ENCODE measurements around the gene QPRT.
"Not testable (repeated sequence)": the region's sequence is repeated elsewhere in the genome, so short reads cannot be mapped to it uniquely, and the experiment has no call there.

QPRT gene

DNA sequence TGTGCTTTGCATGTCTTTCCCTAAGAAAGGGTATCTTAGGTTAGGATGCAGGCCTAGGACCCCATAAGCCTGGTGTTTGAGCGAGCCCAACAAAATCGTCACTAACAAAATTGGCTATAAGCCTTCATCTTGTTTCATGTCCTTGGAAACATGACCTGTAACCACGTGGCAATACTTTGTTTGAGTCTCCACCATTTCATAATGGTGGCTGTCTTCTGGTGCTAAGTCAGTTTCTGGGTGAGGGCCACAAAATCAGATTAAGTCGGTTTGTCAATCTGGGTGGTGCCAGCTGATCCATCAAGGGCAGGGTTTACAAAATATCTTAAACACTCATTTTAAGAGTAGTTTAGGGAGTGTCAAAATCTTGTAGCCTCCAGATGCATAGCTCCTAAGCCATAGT lies 33.8 kb downstream of the QPRT start:
- no peaks in the 10 kb centered on the region for H3K4me1 ChIP-seq (ENCODE audit: control insufficient read depth in 2 of 2, insufficient read depth in 2 of 2, low read length in 2 of 2)
- no peak overlapping the region for H3K9ac ChIP-seq (ENCODE audit: low read depth in 1 of 2, low read length in 2 of 2)
- H3K4me3 ChIP-seq (ENCODE audit: low read length in 2 of 2): no peak overlapping the region
- no peak overlapping the region for H3K27ac ChIP-seq (ENCODE audit: low read depth in 2 of 2, low read length in 2 of 2)
- H3K9me3 ChIP-seq (ENCODE audit: control insufficient read depth in 2 of 2, low read length in 2 of 2): no peaks in the 10 kb centered on the region
- H3K27me3 ChIP-seq (ENCODE audit: control insufficient read depth in 2 of 2, insufficient read depth in 2 of 2, low read length in 2 of 2): no peaks in the 10 kb centered on the region
- no peaks in the 10 kb centered on the region for H3K36me3 ChIP-seq (ENCODE audit: control insufficient read depth in 2 of 2, insufficient read depth in 2 of 2, low read length in 2 of 2)

DNA sequence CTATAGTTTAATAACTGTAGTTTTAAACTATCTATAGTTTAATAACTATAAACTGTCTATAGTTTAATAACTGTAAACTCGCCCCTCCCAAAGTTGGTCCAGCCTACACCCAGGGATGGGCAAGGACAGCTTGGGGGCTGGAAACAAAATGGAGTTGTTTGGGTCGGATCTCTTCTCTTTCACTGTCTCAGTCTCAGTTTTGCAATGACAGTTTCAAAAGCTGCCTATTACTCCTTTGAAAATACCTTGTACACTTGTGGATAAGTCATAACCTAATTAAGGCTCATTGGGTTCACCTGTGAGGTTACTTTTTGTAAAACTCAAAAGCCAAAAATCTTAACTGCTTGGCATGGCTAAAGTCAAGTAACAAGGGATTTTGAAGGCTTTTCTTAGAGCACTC lies 35.4 kb downstream of the QPRT start:
- Histone ChIP-seq H3K9me3 (ENCODE audit: control insufficient read depth in 2 of 2, low read length in 2 of 2) (no peaks in the 10 kb centered on the region), H3K9ac (ENCODE audit: low read depth in 1 of 2, low read length in 2 of 2) (no peak overlapping the region), H3K27ac (ENCODE audit: low read depth in 2 of 2, low read length in 2 of 2) (no peak overlapping the region), H3K36me3 (ENCODE audit: control insufficient read depth in 2 of 2, insufficient read depth in 2 of 2, low read length in 2 of 2) (no peaks in the 10 kb centered on the region), H3K4me3 (ENCODE audit: low read length in 2 of 2) (no peak overlapping the region), H3K4me1 (ENCODE audit: control insufficient read depth in 2 of 2, insufficient read depth in 2 of 2, low read length in 2 of 2) (no peaks in the 10 kb centered on the region), H3K27me3 (ENCODE audit: control insufficient read depth in 2 of 2, insufficient read depth in 2 of 2, low read length in 2 of 2) (no peaks in the 10 kb centered on the region)

DNA sequence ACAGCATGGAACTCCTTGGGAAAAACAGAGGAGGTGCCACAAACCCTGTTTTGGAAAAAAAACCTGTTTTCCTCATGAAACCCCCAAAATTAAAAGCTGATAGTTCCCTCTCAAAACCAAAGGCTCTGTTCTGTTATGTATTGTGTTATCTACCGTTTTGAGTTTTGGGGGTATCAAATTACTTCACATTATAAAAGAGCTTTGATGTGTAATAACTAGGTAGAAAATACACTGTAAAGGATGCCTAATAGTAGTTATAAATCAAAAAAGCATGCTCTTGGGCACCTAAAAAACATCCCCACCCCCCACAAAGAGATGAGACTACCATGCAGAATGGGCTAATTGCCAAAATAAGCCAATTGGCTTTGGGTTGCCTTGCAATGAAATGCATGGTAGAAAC lies 36.0 kb downstream of the QPRT start:
- H3K4me3 ChIP-seq (ENCODE audit: low read length in 2 of 2): no peak overlapping the region
- no peak overlapping the region for H3K27ac ChIP-seq (ENCODE audit: low read depth in 2 of 2, low read length in 2 of 2)
- H3K9ac ChIP-seq (ENCODE audit: low read depth in 1 of 2, low read length in 2 of 2): no peak overlapping the region
- H3K36me3 ChIP-seq (ENCODE audit: control insufficient read depth in 2 of 2, insufficient read depth in 2 of 2, low read length in 2 of 2): no peaks in the 10 kb centered on the region
- H3K9me3 ChIP-seq (ENCODE audit: control insufficient read depth in 2 of 2, low read length in 2 of 2): no peaks in the 10 kb centered on the region
- no peaks in the 10 kb centered on the region for H3K27me3 ChIP-seq (ENCODE audit: control insufficient read depth in 2 of 2, insufficient read depth in 2 of 2, low read length in 2 of 2)
- no peaks in the 10 kb centered on the region for H3K4me1 ChIP-seq (ENCODE audit: control insufficient read depth in 2 of 2, insufficient read depth in 2 of 2, low read length in 2 of 2)

DNA sequence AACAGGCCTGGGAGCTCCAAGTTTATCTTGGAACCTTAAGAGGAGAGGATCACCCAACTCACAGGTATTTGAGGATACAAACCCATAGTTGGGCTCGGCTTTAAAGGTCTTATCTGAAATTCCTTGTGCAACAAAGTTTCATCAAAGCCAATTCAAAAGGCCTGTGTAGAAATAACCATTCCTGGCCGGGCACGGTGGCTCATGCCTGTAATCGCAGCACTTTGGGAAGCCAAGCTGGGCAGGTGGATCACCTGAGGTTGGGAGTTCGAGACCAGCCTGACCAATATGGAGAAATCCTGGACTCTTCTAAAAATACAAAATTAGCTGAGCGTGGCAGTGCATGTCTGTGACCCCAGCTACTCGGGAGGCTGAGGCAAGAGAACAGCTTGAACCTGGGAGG lies 38.1 kb downstream of the QPRT start:
- H3K9me3 ChIP-seq (ENCODE audit: control insufficient read depth in 2 of 2, low read length in 2 of 2): no peaks in the 10 kb centered on the region
- no peak overlapping the region for H3K9ac ChIP-seq (ENCODE audit: low read depth in 1 of 2, low read length in 2 of 2)
- H3K4me1 ChIP-seq (ENCODE audit: control insufficient read depth in 2 of 2, insufficient read depth in 2 of 2, low read length in 2 of 2): no peaks in the 10 kb centered on the region

DNA sequence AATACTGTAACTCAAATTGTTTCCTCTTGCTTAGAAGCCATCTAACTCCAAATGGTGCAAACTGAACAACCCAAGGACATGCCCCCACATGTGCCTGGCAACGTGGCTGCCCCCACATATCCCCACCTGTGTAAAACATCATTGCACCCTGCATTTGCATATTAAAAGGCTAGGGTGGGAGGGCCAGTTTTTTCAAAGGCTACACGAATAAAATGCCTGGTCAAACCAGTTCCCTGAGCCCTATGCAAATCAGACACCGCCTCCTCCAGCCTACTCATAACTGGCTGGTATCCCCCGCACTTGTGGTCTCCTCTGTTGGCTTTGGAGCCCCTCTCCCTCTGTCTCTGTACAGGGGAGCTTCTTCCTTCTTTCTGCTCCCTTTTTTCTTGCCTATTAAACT lies 40.1 kb downstream of the QPRT start:
- H3K9ac ChIP-seq (ENCODE audit: low read depth in 1 of 2, low read length in 2 of 2): no peak overlapping the region
- H3K4me3 ChIP-seq (ENCODE audit: low read length in 2 of 2): no peak overlapping the region
- no peak overlapping the region for H3K27ac ChIP-seq (ENCODE audit: low read depth in 2 of 2, low read length in 2 of 2)
- H3K4me1 ChIP-seq (ENCODE audit: control insufficient read depth in 2 of 2, insufficient read depth in 2 of 2, low read length in 2 of 2): no peaks in the 10 kb centered on the region
- H3K27me3 ChIP-seq (ENCODE audit: control insufficient read depth in 2 of 2, insufficient read depth in 2 of 2, low read length in 2 of 2): no peaks in the 10 kb centered on the region
- no peaks in the 10 kb centered on the region for H3K36me3 ChIP-seq (ENCODE audit: control insufficient read depth in 2 of 2, insufficient read depth in 2 of 2, low read length in 2 of 2)
- H3K9me3 ChIP-seq (ENCODE audit: control insufficient read depth in 2 of 2, low read length in 2 of 2): no peaks in the 10 kb centered on the region

More for the DNA sequence above, 38.1 kb downstream of the QPRT start:
- Histone ChIP-seq H3K36me3 (ENCODE audit: control insufficient read depth in 2 of 2, insufficient read depth in 2 of 2, low read length in 2 of 2) (no peaks in the 10 kb centered on the region), H3K27me3 (ENCODE audit: control insufficient read depth in 2 of 2, insufficient read depth in 2 of 2, low read length in 2 of 2) (no peaks in the 10 kb centered on the region), H3K4me3 (ENCODE audit: low read length in 2 of 2) (no peak overlapping the region), H3K27ac (ENCODE audit: low read depth in 2 of 2, low read length in 2 of 2) (no peak overlapping the region)

DNA sequence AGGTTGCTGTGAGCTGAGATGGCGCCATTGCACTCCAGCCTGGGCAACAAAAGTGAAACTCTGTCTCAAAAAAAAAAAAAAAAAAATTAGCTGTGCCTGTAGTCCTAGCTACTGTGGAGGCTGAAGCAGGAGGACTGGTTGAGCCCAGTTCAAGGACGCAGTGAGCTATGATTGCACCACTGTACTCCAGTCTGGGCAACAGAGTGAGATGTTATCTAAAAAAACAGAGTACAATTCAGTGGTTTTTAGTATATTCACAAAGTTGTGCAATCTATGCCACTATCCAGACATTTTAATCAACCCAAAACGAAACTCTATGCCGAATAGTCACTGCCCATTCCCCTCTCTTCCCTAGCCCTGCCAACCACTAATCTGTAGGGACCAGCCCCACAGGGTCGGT lies 41.7 kb downstream of the QPRT start:
- Histone ChIP-seq H3K4me3 (ENCODE audit: low read length in 2 of 2) (no peak overlapping the region), H3K4me1 (ENCODE audit: control insufficient read depth in 2 of 2, insufficient read depth in 2 of 2, low read length in 2 of 2) (no peaks in the 10 kb centered on the region), H3K9ac (ENCODE audit: low read depth in 1 of 2, low read length in 2 of 2) (no peak overlapping the region), H3K27ac (ENCODE audit: low read depth in 2 of 2, low read length in 2 of 2) (no peak overlapping the region), H3K36me3 (ENCODE audit: control insufficient read depth in 2 of 2, insufficient read depth in 2 of 2, low read length in 2 of 2) (no peaks in the 10 kb centered on the region), H3K9me3 (ENCODE audit: control insufficient read depth in 2 of 2, low read length in 2 of 2) (no peaks in the 10 kb centered on the region), H3K27me3 (ENCODE audit: control insufficient read depth in 2 of 2, insufficient read depth in 2 of 2, low read length in 2 of 2) (no peaks in the 10 kb centered on the region)

DNA sequence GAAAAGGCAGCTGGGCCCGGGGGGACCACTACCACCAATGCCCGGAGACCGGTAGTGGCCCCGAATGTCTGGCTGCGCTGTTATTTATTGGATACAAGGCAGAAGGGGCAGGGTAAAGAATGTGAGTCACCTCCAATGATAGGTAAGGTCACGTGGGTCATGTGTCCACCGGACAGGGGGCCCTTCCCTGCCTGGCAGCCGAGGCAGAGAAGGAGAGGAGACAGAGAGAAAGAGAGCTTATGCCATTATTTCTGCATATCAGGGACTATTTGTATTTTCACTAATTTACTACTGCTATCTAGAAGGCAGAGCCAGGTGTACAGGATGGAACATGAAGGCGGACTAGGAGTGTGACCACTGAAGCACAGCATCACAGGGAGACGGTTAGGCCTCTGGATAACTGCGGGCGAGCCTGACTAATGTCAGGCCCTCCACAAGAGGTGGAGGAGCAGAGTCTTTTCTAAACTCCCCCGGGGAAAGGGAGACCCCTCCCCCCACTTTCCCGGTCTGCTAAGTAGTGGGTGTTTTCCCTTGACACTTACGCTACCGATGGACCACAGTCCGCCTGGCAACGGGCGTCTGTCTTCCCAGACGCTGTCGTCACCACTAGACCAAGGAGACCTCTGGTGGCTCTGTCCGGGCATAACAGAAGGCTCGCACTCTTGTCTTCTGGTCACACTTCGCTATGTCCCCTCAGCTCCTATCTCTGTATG lies 42.3 kb downstream of the QPRT start:
- H3K9ac ChIP-seq (ENCODE audit: low read depth in 1 of 2, low read length in 2 of 2); H3K4me3 ChIP-seq (ENCODE audit: low read length in 2 of 2); H3K4me1 ChIP-seq (ENCODE audit: control insufficient read depth in 2 of 2, insufficient read depth in 2 of 2, low read length in 2 of 2); H3K36me3 ChIP-seq (ENCODE audit: control insufficient read depth in 2 of 2, insufficient read depth in 2 of 2, low read length in 2 of 2); H3K27ac ChIP-seq (ENCODE audit: low read depth in 2 of 2, low read length in 2 of 2); H3K27me3 ChIP-seq (ENCODE audit: control insufficient read depth in 2 of 2, insufficient read depth in 2 of 2, low read length in 2 of 2); H3K9me3 ChIP-seq (ENCODE audit: control insufficient read depth in 2 of 2, low read length in 2 of 2): not testable (repeated sequence)

DNA sequence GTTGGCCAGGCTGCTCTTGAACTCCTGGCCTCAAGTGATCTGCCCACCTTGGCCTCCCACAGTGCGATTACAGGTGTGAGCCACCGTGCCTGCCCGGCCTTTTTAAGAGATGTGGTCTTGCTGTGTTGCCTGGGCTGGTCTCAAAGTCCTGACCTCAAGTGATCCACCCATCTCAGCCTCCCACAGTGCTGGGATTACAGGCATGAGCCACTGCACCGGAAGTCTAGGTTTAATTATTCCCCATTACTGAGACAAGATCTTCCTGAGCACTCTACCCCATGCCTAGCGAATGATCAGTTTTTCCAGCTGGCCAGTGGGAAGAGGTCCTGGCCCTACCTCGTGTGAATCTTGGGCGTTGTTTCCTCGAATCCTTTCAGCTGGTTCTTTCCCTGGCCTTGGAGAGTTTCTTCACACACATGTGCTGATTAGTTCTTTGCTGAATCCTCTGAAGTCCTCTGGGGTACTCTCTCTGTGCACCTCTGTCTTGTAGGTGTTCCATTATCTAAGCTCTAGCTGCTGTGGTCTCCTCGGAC lies 47.9 kb downstream of the QPRT start:
- Histone ChIP-seq H3K9me3 (ENCODE audit: control insufficient read depth in 2 of 2, low read length in 2 of 2) (no peaks in the 10 kb centered on the region), H3K27ac (ENCODE audit: low read depth in 2 of 2, low read length in 2 of 2) (no peak overlapping the region), H3K27me3 (ENCODE audit: control insufficient read depth in 2 of 2, insufficient read depth in 2 of 2, low read length in 2 of 2) (no peaks in the 10 kb centered on the region), H3K4me3 (ENCODE audit: low read length in 2 of 2) (no peak overlapping the region), H3K4me1 (ENCODE audit: control insufficient read depth in 2 of 2, insufficient read depth in 2 of 2, low read length in 2 of 2) (peaks cover 0 to 2% of the 10 kb centered on the region in 2 donors), H3K36me3 (ENCODE audit: control insufficient read depth in 2 of 2, insufficient read depth in 2 of 2, low read length in 2 of 2) (no peaks in the 10 kb centered on the region), H3K9ac (ENCODE audit: low read depth in 1 of 2, low read length in 2 of 2) (no peak overlapping the region)

DNA sequence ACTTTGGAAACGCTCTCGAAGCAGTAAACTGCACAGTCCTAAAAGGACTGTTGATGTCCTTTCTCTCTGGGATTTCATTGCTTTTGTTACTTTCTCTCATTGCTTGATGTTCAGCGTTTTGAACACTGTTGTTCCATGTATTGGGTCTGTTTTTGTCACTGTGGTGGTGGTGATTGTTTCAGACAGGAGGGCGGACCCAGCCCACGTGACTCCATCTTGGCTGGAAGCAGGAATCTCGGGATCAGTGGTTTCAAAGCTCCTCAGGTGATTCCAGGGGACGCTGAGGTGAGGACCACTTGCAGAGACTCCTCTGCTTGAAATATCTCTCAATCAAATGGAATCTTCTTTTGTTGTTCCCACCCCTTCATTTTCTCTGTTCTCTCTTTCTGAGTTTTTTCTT lies 48.5 kb downstream of the QPRT start:
- Histone ChIP-seq H3K4me3 (ENCODE audit: low read length in 2 of 2) (no peak overlapping the region), H3K27ac (ENCODE audit: low read depth in 2 of 2, low read length in 2 of 2) (no peak overlapping the region), H3K9ac (ENCODE audit: low read depth in 1 of 2, low read length in 2 of 2) (no peak overlapping the region), H3K9me3 (ENCODE audit: control insufficient read depth in 2 of 2, low read length in 2 of 2) (no peaks in the 10 kb centered on the region), H3K36me3 (ENCODE audit: control insufficient read depth in 2 of 2, insufficient read depth in 2 of 2, low read length in 2 of 2) (no peaks in the 10 kb centered on the region), H3K27me3 (ENCODE audit: control insufficient read depth in 2 of 2, insufficient read depth in 2 of 2, low read length in 2 of 2) (no peaks in the 10 kb centered on the region), H3K4me1 (ENCODE audit: control insufficient read depth in 2 of 2, insufficient read depth in 2 of 2, low read length in 2 of 2) (peaks cover 0 to 2% of the 10 kb centered on the region in 2 donors)

DNA sequence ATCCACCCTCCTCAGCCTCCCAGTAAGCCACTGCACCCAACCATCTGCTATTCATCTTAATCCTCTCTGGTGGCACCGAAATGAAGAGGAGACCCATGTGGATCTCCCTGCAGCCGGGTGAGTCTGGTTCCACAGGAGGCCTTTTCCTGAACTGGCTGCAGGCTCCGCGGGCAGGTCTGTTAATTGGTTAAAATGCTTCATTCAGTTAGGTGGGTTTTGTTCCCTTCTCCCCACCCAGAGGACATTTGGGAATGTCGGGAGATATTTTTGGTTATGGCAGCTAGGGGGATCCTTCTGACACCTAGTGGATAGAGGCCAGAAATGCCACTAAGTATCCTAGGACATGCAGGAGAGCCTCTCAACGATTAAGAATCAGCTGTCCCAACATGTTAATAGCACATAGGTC lies 50.1 kb downstream of the QPRT start:
- H3K4me3 ChIP-seq (ENCODE audit: low read length in 2 of 2): no peak overlapping the region
- no peaks in the 10 kb centered on the region for H3K9me3 ChIP-seq (ENCODE audit: control insufficient read depth in 2 of 2, low read length in 2 of 2)
- H3K36me3 ChIP-seq (ENCODE audit: control insufficient read depth in 2 of 2, insufficient read depth in 2 of 2, low read length in 2 of 2): no peaks in the 10 kb centered on the region
- no peak overlapping the region for H3K9ac ChIP-seq (ENCODE audit: low read depth in 1 of 2, low read length in 2 of 2)
- peaks cover 0 to 2% of the 10 kb centered on the region in 2 donors for H3K4me1 ChIP-seq (ENCODE audit: control insufficient read depth in 2 of 2, insufficient read depth in 2 of 2, low read length in 2 of 2)
- no peak overlapping the region for H3K27ac ChIP-seq (ENCODE audit: low read depth in 2 of 2, low read length in 2 of 2)
- no peaks in the 10 kb centered on the region for H3K27me3 ChIP-seq (ENCODE audit: control insufficient read depth in 2 of 2, insufficient read depth in 2 of 2, low read length in 2 of 2)
